GM18511 (cell line): ENCODE measurements around the gene C1orf216.
"Not testable (repeated sequence)": the region's sequence is repeated elsewhere in the genome, so short reads cannot be mapped to it uniquely, and the experiment has no call there.

Source experiments
- ATAC-seq: cut with Tn5 transposase; IDR thresholded peaks from one replicate; pipeline ENCODE4 v1.9.1; 2021; ENCODE audit warnings: mild to moderate bottlenecking, moderate library complexity; ENCODE audit not compliant: unreplicated experiment

The C1orf216 gene, protein sequence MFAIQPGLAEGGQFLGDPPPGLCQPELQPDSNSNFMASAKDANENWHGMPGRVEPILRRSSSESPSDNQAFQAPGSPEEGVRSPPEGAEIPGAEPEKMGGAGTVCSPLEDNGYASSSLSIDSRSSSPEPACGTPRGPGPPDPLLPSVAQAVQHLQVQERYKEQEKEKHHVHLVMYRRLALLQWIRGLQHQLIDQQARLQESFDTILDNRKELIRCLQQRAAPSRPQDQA

DNA sequence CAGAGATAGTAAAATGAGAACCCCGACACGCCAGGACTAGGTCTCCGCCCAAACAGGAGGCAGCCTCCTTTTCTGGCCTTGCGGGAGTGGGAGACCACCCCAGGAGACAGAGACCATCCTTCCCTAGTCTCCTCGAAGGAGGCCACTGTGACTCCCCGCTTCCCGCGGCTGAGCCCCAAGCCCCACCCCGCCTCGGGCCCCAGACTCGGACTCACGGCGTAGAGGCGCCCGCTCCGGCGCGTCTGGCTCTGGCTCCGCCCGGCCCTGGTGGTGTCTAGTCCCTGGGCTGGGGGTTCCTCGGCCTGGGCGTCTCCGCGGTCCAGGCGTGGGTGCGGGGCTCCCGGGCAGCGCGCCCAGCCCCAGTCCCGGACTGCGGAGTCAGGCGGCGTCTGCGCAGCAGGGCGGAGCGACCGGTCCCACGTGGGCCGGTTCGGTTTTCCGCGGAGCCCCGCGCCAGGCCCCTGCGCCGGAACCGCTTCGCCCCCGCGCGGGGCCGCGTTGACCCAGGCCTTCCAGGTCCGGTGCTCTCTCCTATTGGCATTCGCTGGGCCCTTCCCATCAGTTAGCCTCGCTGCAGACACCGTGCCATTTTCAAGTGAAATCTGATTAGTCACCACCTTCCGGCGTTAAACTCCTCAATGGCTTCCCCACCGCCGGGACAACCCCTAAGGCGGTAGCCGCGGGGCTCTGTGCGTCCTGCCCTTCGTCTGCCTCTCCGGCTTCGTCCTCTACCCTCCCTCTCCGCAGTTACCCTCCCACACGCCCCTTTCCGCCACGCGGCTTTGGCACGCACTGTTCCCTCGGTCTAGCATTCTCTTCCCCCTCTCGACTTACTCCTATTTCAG lies at the start of gene C1orf216:
Gene C1orf216 (minus strand): TSS at position 393 of the 845 bp plus-strand sequence. CDS start 2,563 bp downstream, outside the sequence.
- ATAC-seq = peak; percentile 72

DNA sequence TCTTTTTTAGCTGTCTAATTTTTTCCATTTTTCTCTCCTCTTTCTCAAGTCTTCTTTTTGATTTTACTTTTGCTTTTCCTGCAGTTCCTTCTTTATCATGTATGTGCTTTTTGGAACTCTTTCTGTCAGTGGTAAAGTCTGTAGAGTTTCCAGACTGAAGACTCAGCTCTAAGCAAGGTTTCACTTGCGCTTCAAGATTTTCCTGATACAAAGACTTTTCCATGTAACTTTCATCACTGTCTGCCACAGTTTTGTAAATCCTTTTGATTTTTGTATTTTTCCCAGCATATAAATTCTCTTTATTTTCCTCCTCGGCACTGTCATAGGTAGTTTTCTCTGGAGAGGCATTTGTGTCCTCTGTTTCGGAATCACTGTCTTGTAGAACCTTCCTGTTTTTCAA lies 45.6 kb upstream of the C1orf216 start:
- ATAC-seq = no peak

DNA sequence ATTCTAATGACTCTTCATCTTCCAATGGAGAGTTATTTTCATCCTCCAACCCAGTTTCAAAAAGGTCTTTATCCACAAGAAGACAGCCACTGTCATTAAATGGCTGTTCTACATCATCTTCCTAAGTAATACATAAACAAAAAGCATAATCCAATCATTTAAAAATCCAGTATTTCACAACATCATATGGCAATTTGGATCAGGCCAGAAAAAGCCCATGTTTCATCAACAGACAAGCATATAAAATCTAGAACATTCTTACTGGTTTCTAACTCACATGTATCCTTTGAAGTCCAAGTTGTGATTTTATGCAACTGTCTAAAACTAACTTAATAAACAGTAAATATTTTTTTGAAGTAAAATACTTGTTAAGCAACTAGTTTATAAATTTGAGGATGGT lies 44.5 kb upstream of the C1orf216 start:
- no peak for ATAC-seq

DNA sequence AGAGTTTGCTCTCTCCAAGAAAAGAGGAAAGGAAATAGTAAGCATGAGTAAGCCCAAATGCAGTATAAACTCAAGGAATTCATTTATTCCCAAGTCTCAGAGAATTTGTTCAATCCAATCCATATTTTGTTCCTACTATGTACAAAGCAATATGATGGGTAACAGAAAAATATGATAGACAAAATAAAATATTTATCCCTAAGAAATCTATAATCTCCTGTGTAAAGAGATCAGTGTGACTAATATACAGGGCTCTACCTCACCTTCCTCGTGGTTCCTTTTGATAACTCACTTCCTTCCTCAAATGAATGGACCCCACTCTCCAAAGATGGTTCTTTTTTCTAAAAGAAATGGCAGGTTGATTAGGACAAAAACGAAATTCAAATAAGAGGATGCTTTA lies 43.5 kb upstream of the C1orf216 start:
- no peak for ATAC-seq

DNA sequence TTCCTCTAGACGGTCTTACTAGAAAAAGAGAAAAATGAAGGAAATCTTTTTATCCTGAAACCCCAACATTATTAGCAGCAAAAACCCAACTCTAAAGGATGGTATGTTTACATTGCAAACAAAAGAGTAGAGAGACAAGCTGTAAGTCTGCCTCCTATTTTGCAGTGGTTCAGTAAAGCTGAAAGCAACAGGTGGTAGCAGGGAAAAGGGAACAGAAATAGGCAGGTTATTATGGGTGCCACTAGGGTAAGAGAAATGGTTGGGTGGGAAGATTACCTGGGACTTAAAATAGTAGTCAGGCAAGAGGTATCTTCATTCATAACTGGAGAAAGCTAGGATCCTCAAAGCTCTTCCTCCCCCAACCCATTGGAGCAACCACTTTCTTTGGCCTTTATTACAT lies 37.4 kb upstream of the C1orf216 start:
- ATAC-seq = no peak

DNA sequence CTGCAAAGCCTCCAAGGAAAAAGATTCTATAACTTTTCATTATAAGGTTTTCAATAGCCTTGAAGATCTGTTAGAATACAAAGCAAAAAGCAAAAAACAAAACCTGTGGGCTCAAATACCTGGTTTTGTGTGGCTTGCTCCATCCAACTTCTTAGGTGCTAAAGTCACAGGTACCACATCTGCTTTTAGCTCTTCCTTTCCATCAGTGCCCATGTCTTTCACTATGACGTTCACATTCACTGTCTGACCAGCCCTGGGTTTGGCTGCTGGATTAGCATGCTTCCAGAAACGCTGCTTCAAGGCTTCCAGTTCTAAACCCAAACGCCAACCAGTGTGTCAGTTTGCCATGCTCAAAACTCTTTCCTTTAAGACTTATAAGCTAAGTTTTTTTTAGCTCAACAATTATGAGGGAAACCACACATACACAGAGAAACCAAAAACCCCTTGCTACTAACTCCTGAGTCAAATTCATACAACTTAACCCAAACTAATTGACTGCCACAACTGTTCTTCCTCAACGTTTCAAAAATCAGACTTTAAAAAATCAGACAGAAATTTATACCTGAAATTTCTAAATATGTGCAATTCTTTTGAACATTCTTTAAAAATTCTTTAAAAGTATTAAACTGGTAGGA lies 35.1 kb upstream of the C1orf216 start:
- ATAC-seq = no peak

DNA sequence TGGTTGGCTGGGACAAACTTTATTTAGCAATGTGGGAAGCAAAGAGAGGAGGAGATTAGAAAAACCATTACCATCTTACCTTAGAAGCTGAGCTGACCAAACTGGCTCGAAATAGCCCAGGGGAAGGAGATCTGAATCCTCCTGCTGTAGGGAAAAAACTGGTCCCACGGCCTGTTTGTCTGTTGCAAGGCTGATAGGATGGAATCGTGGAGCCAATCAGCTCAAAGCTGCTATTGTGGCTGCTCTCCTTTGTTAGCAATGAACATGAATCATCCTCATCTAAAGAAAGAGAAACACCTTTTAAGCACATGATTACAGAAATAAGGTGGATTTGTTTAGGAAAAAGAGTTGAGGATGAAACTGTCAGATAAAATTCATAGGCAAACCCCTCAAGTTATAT lies 29.6 kb upstream of the C1orf216 start:
- ATAC-seq = no peak

DNA sequence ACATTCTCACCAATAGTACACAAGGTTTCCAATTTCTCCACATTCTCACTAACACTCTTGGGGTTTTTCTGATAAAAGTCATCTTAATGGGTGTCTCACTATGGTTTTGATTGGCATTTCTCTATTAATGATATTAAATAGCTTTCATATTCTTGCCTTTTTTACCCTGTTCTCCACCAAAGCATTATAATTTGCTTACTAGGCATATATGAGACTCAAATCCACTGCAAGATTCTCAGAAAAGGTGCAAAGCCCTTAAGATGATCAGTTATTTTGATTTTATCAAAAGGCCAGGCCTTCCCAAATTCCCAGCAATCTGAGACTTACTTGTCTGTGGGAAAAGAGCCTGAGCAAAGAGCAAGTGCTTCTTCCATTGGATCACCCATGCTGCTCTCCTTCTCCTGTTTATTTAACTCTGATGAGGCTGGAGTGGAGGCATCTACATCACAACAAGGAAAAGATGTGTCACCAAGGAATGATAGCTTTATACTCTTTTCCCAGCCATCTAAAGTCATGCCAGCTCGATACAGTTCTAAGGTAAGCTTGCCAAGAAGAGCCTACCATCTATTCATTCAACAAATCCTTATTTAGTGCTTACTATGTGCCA lies 26.5 kb upstream of the C1orf216 start:
- ATAC-seq = no peak

DNA sequence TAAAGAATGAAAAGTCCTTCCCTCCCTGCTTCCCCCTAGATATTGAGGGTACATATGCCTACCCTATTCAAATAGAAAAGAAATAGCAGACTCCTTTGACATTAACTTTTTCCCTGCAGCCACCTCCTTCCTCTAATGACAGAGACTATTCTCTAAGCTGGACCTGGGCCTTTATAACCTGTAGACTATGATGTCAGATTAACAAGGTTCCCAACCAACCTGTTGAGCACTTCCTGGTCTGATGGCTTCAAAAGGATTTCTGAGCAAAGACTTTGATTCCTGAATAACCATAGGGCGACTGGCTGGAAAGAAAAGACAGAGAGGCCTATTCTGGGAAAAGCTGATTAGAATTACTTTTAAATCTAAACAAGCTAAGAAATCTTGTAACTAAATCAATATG lies 18.4 kb upstream of the C1orf216 start:
- no peak for ATAC-seq

DNA sequence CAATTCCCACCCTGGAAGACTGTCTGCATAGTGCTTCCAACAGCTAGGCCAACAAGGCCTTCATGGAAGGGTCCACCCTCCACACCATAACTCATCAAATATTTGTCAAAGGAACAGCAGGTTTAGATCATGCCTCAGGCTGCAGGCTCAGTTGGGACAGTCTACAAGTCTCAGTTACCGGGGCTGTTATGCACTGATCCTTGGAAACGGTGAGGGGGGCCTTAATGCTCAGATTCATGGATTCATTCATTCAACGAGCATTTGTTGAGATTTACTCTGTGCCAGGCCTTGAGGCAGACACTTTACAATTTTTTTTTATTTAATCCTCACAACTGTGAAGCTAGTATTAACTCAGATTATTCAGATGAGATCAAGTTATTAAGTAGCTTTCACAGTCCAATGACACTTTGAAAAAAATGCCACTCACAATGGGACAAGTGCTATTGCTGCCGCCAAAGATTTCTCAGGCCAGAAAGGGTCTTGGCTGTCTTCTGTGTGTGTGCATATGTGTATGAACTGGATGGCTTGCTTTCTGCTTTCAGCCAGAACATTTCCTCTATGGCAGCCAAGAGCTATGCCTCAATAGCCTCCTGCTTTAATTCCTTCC lies 8.9 kb upstream of the C1orf216 start:
- no peak for ATAC-seq

DNA sequence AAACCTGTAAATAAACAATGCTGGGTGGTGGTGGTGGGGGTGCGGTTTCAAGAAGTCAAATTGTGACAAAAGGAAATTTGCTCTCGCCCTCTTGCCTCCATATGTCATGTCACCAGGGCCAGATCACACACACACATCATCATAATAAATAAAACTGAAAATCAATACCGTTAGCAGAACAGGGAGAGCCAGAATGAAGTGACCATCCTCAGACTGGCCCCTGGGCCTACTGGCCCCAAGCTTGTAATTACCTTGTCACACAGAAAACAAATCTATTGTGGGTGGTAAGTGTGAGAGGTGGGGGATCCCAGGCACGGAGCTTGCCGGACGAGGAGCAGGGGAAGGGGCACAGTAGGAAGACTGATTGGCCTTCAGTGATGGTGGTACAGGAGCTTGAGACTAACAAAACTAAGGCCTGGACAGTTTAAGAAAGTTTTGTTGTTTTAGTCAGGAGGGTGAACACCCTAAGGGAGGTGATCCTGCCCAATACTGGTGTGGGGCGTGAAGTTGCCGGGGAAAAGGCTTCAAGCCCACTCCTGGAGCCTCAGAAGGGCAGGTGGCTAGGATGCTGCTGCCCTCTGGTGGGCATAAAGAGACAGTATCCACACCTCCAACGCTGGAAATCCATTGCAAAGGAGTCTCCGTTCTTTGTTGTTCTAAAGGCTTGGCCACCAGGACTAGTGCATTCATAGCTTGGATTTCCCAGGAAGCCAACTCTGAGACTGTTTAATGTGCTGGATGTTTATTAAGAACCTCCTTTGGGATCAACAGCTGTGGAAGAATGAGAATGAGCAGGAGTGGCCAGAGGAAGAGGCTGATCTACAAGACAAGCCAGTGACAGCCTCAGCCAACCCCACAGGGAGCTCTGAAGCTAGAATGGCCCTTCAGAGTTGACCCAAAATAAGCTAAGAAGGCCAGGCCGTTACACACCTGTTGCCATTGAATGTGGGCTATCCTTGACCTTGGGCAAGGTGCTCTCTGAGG lies 8.1 kb upstream of the C1orf216 start:
- ATAC-seq = no peak

DNA sequence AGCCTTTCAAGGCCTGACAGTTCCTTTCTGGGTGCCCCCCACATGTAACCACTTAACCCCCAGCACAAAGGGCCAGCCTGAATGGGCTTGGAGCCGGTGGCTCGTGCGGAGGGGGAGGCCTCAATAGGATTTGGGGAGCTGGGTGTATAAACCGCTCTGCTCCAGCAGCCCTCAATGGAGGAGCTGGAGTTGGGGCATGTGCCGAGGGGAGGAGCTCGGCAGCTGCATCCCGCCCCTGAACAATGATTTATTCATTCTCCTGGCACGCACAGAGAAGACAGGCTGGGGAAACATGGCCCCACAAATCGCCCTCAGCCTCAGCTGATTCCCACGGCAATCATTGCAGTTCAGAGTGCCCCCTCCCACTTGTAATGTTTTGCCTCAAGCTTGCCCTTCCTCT lies 6.9 kb upstream of the C1orf216 start:
- ATAC-seq = no peak

DNA sequence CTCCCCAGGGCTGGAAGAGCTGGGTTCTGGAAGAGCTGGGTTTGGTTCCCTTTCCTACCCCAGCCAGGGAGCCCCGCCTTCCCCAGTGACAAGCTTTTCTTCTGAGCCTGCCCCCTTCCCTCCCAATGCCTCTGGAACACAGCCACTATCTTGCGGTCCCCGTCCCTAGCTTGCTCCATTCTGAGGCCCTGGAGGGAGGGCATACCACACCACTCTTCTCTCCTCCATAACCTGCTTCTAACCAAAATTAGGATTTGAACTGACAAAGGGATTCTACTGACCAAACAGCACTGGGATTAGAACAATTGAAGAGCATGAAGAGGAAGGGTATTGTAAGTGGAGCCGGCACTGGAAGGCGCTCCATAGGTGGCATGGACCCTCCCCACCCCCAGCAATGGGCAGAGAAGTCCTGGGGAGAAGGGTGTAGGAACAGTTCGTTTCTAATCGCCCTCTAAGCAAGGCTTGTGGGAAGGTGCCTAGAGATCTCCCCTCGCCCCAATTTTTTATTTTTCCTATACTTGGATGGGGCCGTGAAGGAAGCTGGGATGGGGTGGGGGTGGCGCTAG lies 690 bp downstream of the C1orf216 start:
- ATAC-seq = no peak

DNA sequence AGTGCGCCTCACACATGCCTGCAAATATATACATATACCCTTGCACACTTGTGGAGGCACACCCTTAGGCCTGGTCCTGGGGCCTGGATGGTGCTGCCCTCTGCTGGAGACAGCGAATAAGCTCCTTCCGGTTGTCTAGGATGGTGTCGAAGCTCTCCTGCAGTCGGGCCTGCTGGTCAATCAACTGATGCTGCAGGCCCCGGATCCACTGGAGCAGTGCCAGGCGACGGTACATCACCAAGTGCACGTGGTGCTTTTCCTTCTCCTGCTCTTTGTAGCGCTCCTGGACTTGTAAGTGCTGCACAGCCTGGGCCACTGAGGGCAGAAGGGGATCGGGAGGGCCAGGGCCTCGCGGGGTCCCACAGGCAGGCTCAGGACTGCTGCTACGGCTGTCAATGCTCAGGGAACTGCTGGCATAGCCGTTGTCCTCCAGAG lies 3.1 kb downstream of the C1orf216 start:
- no peak for ATAC-seq

DNA sequence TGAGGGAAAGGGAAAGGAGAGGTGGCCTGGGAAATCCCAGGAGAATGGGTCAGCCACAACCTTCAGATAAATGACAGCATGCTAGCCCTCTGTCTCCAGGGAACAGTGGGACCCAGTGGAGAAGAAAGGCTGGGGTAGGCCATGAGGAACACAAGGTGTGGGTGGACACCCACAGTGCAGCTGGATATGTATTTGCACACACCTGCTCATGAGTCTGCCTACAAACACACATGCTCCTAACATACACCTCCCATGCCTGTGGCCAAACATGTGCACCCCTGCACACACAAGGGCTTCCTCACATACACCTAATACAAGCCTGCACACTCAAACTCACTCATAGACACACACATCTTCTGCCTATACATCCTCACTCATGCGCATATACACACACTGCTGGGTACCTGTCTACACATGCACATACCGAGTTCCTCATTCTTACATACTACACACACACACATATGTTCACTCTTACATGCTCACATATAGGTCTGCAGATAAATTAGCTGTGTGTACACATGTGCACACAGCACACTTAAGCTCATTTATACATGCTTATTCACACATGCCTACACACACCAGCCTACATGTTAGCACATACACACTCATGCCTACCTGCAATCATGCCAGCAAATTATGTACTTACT lies 3.6 kb downstream of the C1orf216 start:
- no peak for ATAC-seq

DNA sequence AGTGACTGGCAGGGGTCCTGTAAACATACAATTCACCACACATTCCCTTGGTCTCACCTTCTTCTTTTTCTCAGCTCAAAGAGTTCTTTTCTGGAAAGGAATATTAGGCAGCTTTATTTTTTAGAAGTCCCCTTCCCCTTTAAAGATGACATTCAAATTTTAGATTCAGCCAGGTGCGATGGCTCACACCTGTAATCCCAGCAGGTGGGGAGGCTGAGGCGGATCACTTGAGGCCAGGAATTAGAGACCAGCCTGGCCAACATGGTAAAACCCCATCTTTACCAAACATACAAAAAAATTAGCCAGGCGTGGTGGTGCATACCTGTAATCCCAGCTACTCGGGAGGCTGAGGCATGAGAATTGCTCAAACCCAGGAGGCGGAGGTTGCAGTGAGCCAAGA lies 7.6 kb downstream of the C1orf216 start:
- not testable (repeated sequence) for ATAC-seq

DNA sequence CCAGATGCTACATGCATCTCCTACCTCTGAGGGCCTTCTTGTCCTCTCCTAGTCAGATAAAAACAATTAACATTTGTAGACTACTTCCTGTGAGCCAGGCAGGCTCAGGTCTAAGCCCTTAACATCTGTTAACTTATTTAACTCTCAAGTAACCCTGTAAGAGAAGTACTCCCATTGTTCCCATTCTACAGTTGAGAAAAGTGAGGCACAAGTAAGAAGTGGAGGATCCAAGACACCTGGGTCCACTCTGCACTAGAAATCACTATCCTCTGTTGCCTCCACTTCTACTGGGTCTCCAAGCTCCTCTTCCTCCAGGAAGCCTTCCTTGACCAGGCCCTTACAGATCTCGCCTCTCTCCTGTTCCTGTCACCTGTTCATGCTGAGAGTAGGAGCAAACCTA lies 9.7 kb downstream of the C1orf216 start:
- no peak for ATAC-seq

DNA sequence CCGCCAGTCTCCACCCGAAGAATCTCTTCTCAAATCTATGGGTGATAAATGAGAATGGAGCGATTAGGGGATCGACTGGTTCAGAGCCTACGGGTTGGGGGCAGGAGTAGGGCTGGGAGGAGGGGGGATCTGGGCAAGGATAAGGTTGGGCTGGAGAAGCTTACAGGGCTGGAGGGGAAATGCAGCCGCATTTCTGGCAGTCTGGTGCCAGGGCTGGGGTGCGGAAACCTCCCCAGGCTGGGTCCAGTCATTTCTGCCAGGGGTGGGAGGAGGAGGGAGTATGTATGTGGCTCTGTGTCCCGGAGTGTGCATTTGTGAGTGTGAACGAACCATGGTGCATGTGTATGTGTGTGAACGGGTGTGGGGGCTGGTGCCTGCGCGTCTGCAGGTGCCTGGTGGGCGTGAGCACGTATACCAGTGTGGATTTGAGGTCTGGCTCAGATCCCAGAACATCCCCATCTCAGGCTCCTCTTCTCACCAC lies 10.2 kb downstream of the C1orf216 start:
- ATAC-seq = no peak
